Measurements from ENCODE around the gene DNTT. TPM values are rescaled to one million over a fixed set of nuclear protein-coding genes. Genes with fewer than 3 reads are reported as not detected.

Gene DNTT
- total and polyA plus RNA-seq, 7 experiments from 2014 or later, result 0.19 to 5.0 (median 2.0) TPM; not detected in 3

DNA sequence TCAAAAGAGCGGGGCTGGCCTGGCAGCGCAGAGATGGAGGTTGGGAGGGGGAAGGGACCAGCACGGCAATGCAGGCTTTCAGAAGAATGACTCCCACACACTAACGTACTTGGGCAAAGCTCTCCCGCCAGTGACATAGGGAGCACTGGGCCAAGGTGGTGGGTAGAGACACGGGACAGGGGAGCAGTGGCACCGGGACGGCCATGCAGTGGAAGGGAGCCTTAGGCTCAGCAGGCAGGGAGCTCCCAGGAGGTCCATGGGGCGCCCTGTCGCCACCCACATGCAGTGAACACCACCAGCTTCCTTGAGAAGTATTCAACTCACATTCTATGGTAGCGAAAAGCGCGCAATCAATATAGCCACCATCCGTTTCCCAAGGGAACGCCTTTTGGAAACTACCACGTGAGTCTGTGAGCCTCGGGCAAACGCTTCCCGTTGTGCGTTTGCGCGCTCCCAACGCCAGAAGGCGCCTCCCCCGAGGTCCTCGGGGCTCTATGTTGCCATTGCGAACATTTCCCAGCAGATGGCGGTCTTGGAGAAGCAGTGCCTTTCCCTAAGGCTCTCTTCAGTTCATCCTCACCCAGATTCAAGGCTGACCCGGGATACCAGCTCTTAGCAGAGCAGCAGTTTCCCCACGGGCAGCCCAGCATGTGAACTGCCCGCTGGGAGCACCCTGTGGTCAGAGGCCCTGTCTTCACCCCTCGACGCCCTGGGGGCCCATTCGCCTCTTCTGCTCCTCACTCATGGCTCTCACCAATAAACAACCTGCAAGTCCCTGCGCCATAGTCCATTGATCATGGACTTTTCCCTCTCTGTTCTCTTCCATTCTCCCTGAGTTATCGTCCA lies 71.0 kb downstream of the DNTT start:
- Histone ChIP-seq H3K4me1 (ENCODE audit: control insufficient read depth in 2 of 2, insufficient read depth in 2 of 2, low read length in 2 of 2) (no peaks in the 10 kb centered on the region), H3K27me3 (ENCODE audit: control insufficient read depth in 2 of 2, insufficient read depth in 2 of 2, low read length in 2 of 2) (no peaks in the 10 kb centered on the region), H3K36me3 (ENCODE audit: control insufficient read depth in 2 of 3, insufficient read depth in 3 of 3, low read length in 3 of 3) (no peaks in the 10 kb centered on the region), H3K4me3 (ENCODE audit: low read length) (peak overlapping the region; percentile 68), H3K9me3 (ENCODE audit: control insufficient read depth in 2 of 3, low read length in 3 of 3) (no peaks in the 10 kb centered on the region), H3K27ac (ENCODE audit: low read depth, low read length) (no peak overlapping the region)
- POLR2A ChIA-PET, result no interaction called here
- intact Hi-C loops (cut with micrococcal nuclease), result loop anchor here (2.0 to 10.0 kb wide), 4 partner anchors 22 to 457 kb away; partner anchors contain the start of genes LCOR (in 1 of the 2) and TM9SF3 (in 1 of the 2)
- H3K27me3 Mint-ChIP-seq, result peaks cover 0 to 13% (median 9%) of the 10 kb centered on the region in 5 donors
- peak overlapping the region; percentile 60 to 90 (median 83) for H3K4me3 Mint-ChIP-seq
- DNase-seq (peak; percentile 23 to 75 (median 58)), ATAC-seq (peak; percentile 92)
- peaks cover 0 to 14% (median 6%) of the 10 kb centered on the region in 7 donors for H3K4me1 Mint-ChIP-seq
- H3K9me3 Mint-ChIP-seq, result no peaks in the 10 kb centered on the region
- H3K27ac Mint-ChIP-seq, result peak overlapping the region in 1 of 9 donors; percentile 6
- H3K36me3 Mint-ChIP-seq, result no peaks in the 10 kb centered on the region
- CTCF ChIA-PET, result interaction anchor here (0.5 to 1.3 kb wide), 6 partner anchors 10 to 835 kb away, joined by 3 to 5 read pairs (median 3); no protein-coding TSS in a partner anchor

DNA sequence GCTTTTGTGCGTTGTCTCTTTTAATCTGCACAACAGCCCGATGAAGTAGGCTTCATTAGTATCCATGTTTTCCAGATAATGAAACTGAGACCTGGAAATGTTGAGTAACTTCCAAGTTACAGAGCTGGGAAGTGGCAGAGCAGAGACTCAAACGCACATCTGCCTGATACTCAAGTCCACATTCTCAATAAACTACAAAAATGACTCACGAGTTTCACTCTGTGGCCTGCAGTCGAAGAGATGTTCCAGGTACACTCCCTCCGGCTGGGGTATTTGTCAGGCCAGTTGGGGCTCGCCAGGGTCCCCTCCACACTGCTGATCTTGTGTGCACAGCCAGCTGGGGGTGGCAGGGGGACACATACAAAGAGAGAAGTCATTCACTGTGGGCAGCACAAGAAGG lies 72.2 kb downstream of the DNTT start:
- no peaks in the 10 kb centered on the region for H3K9me3 Mint-ChIP-seq
- H3K4me3 Mint-ChIP-seq, result no peak overlapping the region
- no peaks in the 10 kb centered on the region for H3K4me1 ChIP-seq (ENCODE audit: control insufficient read depth in 2 of 2, insufficient read depth in 2 of 2, low read length in 2 of 2)
- H3K27me3 Mint-ChIP-seq, result peaks cover 0 to 13% (median 9%) of the 10 kb centered on the region in 5 donors
- H3K27me3 ChIP-seq (ENCODE audit: control insufficient read depth in 2 of 2, insufficient read depth in 2 of 2, low read length in 2 of 2), result no peaks in the 10 kb centered on the region
- ATAC-seq (no peak), DNase-seq (no peak)
- H3K4me3 ChIP-seq (ENCODE audit: low read length), result no peak overlapping the region
- CTCF ChIA-PET, result no interaction called here
- H3K4me1 Mint-ChIP-seq, result peaks cover 0 to 14% (median 6%) of the 10 kb centered on the region in 7 donors
- intact Hi-C loops (cut with micrococcal nuclease), result loop anchor here (5.0 to 10.0 kb wide), 2 partner anchors 208 to 456 kb away; partner anchors contain the start of genes LCOR (in 1 of the 2) and TM9SF3 (in 1 of the 2)
- H3K27ac ChIP-seq (ENCODE audit: low read depth, low read length), result no peak overlapping the region
- no peaks in the 10 kb centered on the region for H3K36me3 Mint-ChIP-seq
- no peaks in the 10 kb centered on the region for H3K9me3 ChIP-seq (ENCODE audit: control insufficient read depth in 2 of 3, low read length in 3 of 3)
- POLR2A ChIA-PET, result no interaction called here
- no peak overlapping the region for H3K27ac Mint-ChIP-seq
- no peaks in the 10 kb centered on the region for H3K36me3 ChIP-seq (ENCODE audit: control insufficient read depth in 2 of 3, insufficient read depth in 3 of 3, low read length in 3 of 3)

DNA sequence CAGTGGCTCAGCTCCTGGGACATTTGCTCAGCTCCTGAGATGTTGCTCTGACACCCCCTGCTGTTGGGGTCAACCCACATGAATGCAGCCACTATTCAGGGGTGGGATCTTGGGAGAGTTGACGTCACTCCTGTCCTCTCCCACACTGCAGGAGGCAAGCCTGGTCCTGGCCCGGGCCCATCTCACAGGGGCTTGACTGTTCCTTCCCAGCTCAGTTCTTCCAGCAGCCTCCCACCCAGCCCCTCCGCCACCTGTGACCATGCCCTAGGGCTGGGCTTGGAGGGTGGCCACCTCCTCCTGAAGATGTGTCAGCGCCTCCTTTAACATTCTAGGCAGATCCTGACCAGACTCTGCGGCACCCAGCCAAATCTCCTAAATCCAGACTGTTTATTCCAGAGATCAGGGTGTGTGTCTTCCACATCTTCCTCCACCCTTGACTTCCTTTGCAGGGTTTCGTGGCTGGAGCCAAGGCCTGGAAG lies 73.6 kb downstream of the DNTT start:
- ChIA-PET POLR2A (no interaction called here), CTCF (interaction anchor here (0.5 to 0.7 kb wide), 3 partner anchors 38 to 1027 kb away, joined by 3 to 5 read pairs (median 4); no protein-coding TSS in a partner anchor)
- ATAC-seq, result no peak

GRCh38 chr10:96378741-96379140 lies 74.5 kb downstream of the DNTT start:
- no peaks in the 10 kb centered on the region for H3K4me1 ChIP-seq (ENCODE audit: control insufficient read depth in 2 of 2, insufficient read depth in 2 of 2, low read length in 2 of 2)
- POLR2A ChIA-PET, result no interaction called here
- no peak for ATAC-seq

More for the DNA sequence above, 73.6 kb downstream of the DNTT start:
- Histone ChIP-seq H3K4me1 (ENCODE audit: control insufficient read depth in 2 of 2, insufficient read depth in 2 of 2, low read length in 2 of 2) (no peaks in the 10 kb centered on the region), H3K36me3 (ENCODE audit: control insufficient read depth in 2 of 3, insufficient read depth in 3 of 3, low read length in 3 of 3) (no peaks in the 10 kb centered on the region), H3K27ac (ENCODE audit: low read depth, low read length) (no peak overlapping the region), H3K9me3 (ENCODE audit: control insufficient read depth in 2 of 3, low read length in 3 of 3) (no peaks in the 10 kb centered on the region), H3K27me3 (ENCODE audit: control insufficient read depth in 2 of 2, insufficient read depth in 2 of 2, low read length in 2 of 2) (no peaks in the 10 kb centered on the region), H3K4me3 (ENCODE audit: low read length) (no peak overlapping the region)
- no peak for DNase-seq
- no peak overlapping the region for H3K4me3 Mint-ChIP-seq
- peaks cover 0 to 14% (median 6%) of the 10 kb centered on the region in 7 donors for H3K4me1 Mint-ChIP-seq
- no peaks in the 10 kb centered on the region for H3K36me3 Mint-ChIP-seq
- intact Hi-C loops (cut with micrococcal nuclease), result loop anchor here (5.0 to 10.0 kb wide), 2 partner anchors 207 to 454 kb away; partner anchors contain the start of genes LCOR (in 1 of the 2) and TM9SF3 (in 1 of the 2)
- no peak overlapping the region for H3K27ac Mint-ChIP-seq
- peaks cover 0 to 15% (median 9%) of the 10 kb centered on the region in 5 donors for H3K27me3 Mint-ChIP-seq
- H3K9me3 Mint-ChIP-seq, result no peaks in the 10 kb centered on the region

GRCh38 chr10:96379758-96380157 lies 75.5 kb downstream of the DNTT start:
- peaks cover 0 to 13% (median 5%) of the 10 kb centered on the region in 5 donors for H3K27me3 Mint-ChIP-seq
- no peaks in the 10 kb centered on the region for H3K27me3 ChIP-seq (ENCODE audit: control insufficient read depth in 2 of 2, insufficient read depth in 2 of 2, low read length in 2 of 2)

More at GRCh38 chr10:96378741-96379140, 74.5 kb downstream of the DNTT start:
- Histone ChIP-seq H3K27me3 (ENCODE audit: control insufficient read depth in 2 of 2, insufficient read depth in 2 of 2, low read length in 2 of 2) (no peaks in the 10 kb centered on the region), H3K4me3 (ENCODE audit: low read length) (no peak overlapping the region), H3K36me3 (ENCODE audit: control insufficient read depth in 2 of 3, insufficient read depth in 3 of 3, low read length in 3 of 3) (no peaks in the 10 kb centered on the region), H3K27ac (ENCODE audit: low read depth, low read length) (no peak overlapping the region), H3K9me3 (ENCODE audit: control insufficient read depth in 2 of 3, low read length in 3 of 3) (no peaks in the 10 kb centered on the region)
- peaks cover 0 to 14% (median 6%) of the 10 kb centered on the region in 7 donors for H3K4me1 Mint-ChIP-seq
- H3K4me3 Mint-ChIP-seq, result no peak overlapping the region
- no peaks in the 10 kb centered on the region for H3K36me3 Mint-ChIP-seq
- intact Hi-C loops (cut with micrococcal nuclease), result loop anchor here (5.0 to 10.0 kb wide), 2 partner anchors 206 to 454 kb away; partner anchors contain the start of genes LCOR (in 1 of the 2) and TM9SF3 (in 1 of the 2)
- no peak overlapping the region for H3K27ac Mint-ChIP-seq
- CTCF ChIA-PET, result interaction anchor here (1.6 kb wide), 1 partner anchor 8 kb away, joined by 4 read pairs; no protein-coding TSS in a partner anchor
- DNase-seq, result no peak
- H3K27me3 Mint-ChIP-seq, result peaks cover 0 to 11% (median 9%) of the 10 kb centered on the region in 5 donors
- no peaks in the 10 kb centered on the region for H3K9me3 Mint-ChIP-seq

DNA sequence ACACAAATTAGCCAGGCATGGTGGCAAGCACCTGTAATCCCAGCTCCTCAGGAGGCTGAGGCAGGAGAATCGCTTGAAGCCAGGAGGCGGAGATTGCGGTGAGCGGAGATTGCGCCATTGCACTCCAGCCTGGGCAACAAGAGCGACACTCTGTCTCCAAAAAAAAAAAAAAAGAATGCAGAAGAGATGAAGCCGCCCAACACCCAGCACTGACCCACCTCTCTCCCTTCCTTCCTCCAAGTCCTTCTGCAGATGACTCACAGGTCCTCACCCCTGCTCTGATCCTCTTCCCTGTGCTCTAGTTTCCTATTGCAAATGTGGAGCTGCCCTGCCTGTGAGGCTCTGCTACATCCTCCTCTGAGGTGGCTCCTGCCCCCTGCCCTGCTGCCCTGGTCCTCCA lies 76.6 kb downstream of the DNTT start:
- no peak for DNase-seq
- POLR2A ChIA-PET, result no interaction called here
- H3K27ac Mint-ChIP-seq, result no peak overlapping the region
- H3K36me3 ChIP-seq (ENCODE audit: control insufficient read depth in 2 of 3, insufficient read depth in 3 of 3, low read length in 3 of 3), result no peaks in the 10 kb centered on the region
- H3K36me3 Mint-ChIP-seq, result no peaks in the 10 kb centered on the region
- peaks cover 0 to under 1% (median 0%) of the 10 kb centered on the region in 7 donors for H3K4me1 Mint-ChIP-seq
- ATAC-seq, result peak; percentile 88
- H3K4me1 ChIP-seq (ENCODE audit: control insufficient read depth in 2 of 2, insufficient read depth in 2 of 2, low read length in 2 of 2), result no peaks in the 10 kb centered on the region
- peaks cover 0 to 13% (median 5%) of the 10 kb centered on the region in 5 donors for H3K27me3 Mint-ChIP-seq
- H3K9me3 ChIP-seq (ENCODE audit: control insufficient read depth in 2 of 3, low read length in 3 of 3), result no peaks in the 10 kb centered on the region
- CTCF ChIA-PET, result no interaction called here
- no peak overlapping the region for H3K4me3 ChIP-seq (ENCODE audit: low read length)
- intact Hi-C loops (cut with micrococcal nuclease), result no loop called here
- H3K4me3 Mint-ChIP-seq, result no peak overlapping the region
- H3K27ac ChIP-seq (ENCODE audit: low read depth, low read length), result no peak overlapping the region
- no peaks in the 10 kb centered on the region for H3K9me3 Mint-ChIP-seq
- no peaks in the 10 kb centered on the region for H3K27me3 ChIP-seq (ENCODE audit: control insufficient read depth in 2 of 2, insufficient read depth in 2 of 2, low read length in 2 of 2)

More at GRCh38 chr10:96379758-96380157, 75.5 kb downstream of the DNTT start:
- CTCF ChIA-PET, result interaction anchor here (1.6 kb wide), 1 partner anchor 9 kb away, joined by 4 read pairs; no protein-coding TSS in a partner anchor
- Mint-ChIP-seq H3K4me1 (peaks cover 0 to 9% (median 4%) of the 10 kb centered on the region in 7 donors), H3K27ac (no peak overlapping the region), H3K4me3 (no peak overlapping the region), H3K9me3 (no peaks in the 10 kb centered on the region), H3K36me3 (no peaks in the 10 kb centered on the region)
- DNase-seq (no peak), ATAC-seq (no peak)
- no peaks in the 10 kb centered on the region for H3K4me1 ChIP-seq (ENCODE audit: control insufficient read depth in 2 of 2, insufficient read depth in 2 of 2, low read length in 2 of 2)
- POLR2A ChIA-PET, result no interaction called here
- H3K4me3 ChIP-seq (ENCODE audit: low read length), result no peak overlapping the region
- intact Hi-C loops (cut with micrococcal nuclease), result loop anchor here (5.0 to 10.0 kb wide), 2 partner anchors 205 to 453 kb away; partner anchors contain the start of genes LCOR (in 1 of the 2) and TM9SF3 (in 1 of the 2)
- H3K27ac ChIP-seq (ENCODE audit: low read depth, low read length), result no peak overlapping the region
- no peaks in the 10 kb centered on the region for H3K9me3 ChIP-seq (ENCODE audit: control insufficient read depth in 2 of 3, low read length in 3 of 3)
- no peaks in the 10 kb centered on the region for H3K36me3 ChIP-seq (ENCODE audit: control insufficient read depth in 2 of 3, insufficient read depth in 3 of 3, low read length in 3 of 3)

All from naive thymus-derived CD4-positive, alpha-beta T cell (primary cell).